Uterus (tissue), 4 donors: ENCODE data around the gene SLC22A4. TPM values are rescaled to one million over a fixed set of nuclear protein-coding genes. Genes with fewer than 3 reads are reported as not detected.

Experiments
- DNase-seq, 2 donors: peaks; one replicate each; pipeline ENCODE4 v3.0.0-alpha.2; 2019 to 2020
- H3K27ac ChIP-seq, 2 donors: fragments of 200-600 bp; sonication (generic); 1 replicate in 1 of 2; 2 replicates in 1 of 2; pipeline ENCODE4 v1.5.1; 2016 to 2018
- H3K27me3 ChIP-seq, 2 donors: fragments of 200-600 bp; sonication (generic); one replicate each; pipeline ENCODE4 v1.5.1; 2018 to 2019; ENCODE audit warnings: control low read depth in 1 of 2
- H3K36me3 ChIP-seq, 2 donors: fragments of 200-600 bp; sonication (generic); one replicate each; pipeline ENCODE4 v1.5.1; 2019; ENCODE audit warnings: control low read depth in 1 of 2
- H3K4me1 ChIP-seq, 2 donors: fragments of 200-600 bp; sonication (generic); one replicate each; pipeline ENCODE4 v1.5.1; 2018 to 2019; ENCODE audit warnings: control low read depth in 1 of 2
- H3K4me3 ChIP-seq, 2 donors: fragments of 200-600 bp; sonication (generic); 1 replicate in 1 of 2; 2 replicates in 1 of 2; pipeline ENCODE4 v1.5.1; 2018 to 2019; ENCODE audit warnings: mild to moderate bottlenecking in 1 of 2
- H3K9me3 ChIP-seq, 2 donors: fragments of 200-600 bp; sonication (generic); one replicate each; pipeline ENCODE4 v1.5.1; 2019; ENCODE audit warnings: control low read depth in 1 of 2
- CTCF ChIP-seq, 4 experiments: fragments of 200-600 bp in 2 of 4; fragments of 450-650 bp in 2 of 4; sonication (generic) in 2 of 4; IDR thresholded peaks; one replicate each; pipeline ENCODE4 v1.5.1; 2016 to 2019; ENCODE audit warnings: antibody characterized with exemption in 4 of 4, mild to moderate bottlenecking in 2 of 4, moderate library complexity in 1 of 4
- POLR2A ChIP-seq, 2 donors: fragments of 450-650 bp; IDR thresholded peaks; one replicate each; pipeline ENCODE4 v1.6.1; 2016; ENCODE audit warnings: antibody characterized with exemption in 2 of 2, mild to moderate bottlenecking in 1 of 2, moderate library complexity in 1 of 2
- intact Hi-C: fragments of 100-400 bp; cut with DNase I; formaldehyde crosslinking; loops from one replicate; pipeline ENCODE4 v1.15.1; 2023; ENCODE audit warnings: low total_unique reads
- total RNA-seq, 4 donors: library from RNA; depleted of rRNA in 3 of 4; stranded (reverse); fragments of >200 nt in 3 of 4; gene quantifications; one replicate each; pipeline versions ENCODE4 v1.1.0 to v1.2.4, GENCODE V29; 2014 to 2023
- donor health status: DM: yes; HTN: yes; CAD: no.

Gene SLC22A4
- total RNA-seq, 4 donors from 2014 or later: 0.26 to 4.5 (median 2.3) TPM

GRCh38 chr5:132342291-132343180 is 48.3 kb downstream of the SLC22A4 start:
- Histone ChIP-seq H3K27me3 (no peaks in the 10 kb centered on the region), H3K36me3 (no peaks in the 10 kb centered on the region), H3K27ac (no peak overlapping the region), H3K4me1 (no peaks in the 10 kb centered on the region), H3K4me3 (no peak overlapping the region), H3K9me3 (no peaks in the 10 kb centered on the region)
- intact Hi-C loops: no loop called here
- DNase-seq: no peak
- TF ChIP-seq POLR2A (IDR thresholded peaks at IDR 0.05) (no peak), CTCF (IDR thresholded peaks at IDR 0.05) (no peak)

GRCh38 chr5:132344775-132345514 is 50.8 kb downstream of the SLC22A4 start:
- intact Hi-C loops: no loop called here
- no peaks in the 10 kb centered on the region for H3K4me1 ChIP-seq
- no peak for DNase-seq
- TF ChIP-seq CTCF (IDR thresholded peaks at IDR 0.05) (no peak), POLR2A (IDR thresholded peaks at IDR 0.05) (no peak)
- H3K27me3 ChIP-seq: no peaks in the 10 kb centered on the region
- no peak overlapping the region for H3K27ac ChIP-seq
- no peak overlapping the region for H3K4me3 ChIP-seq
- no peaks in the 10 kb centered on the region for H3K36me3 ChIP-seq
- no peaks in the 10 kb centered on the region for H3K9me3 ChIP-seq

GRCh38 chr5:132353486-132353995 is 59.3 kb downstream of the SLC22A4 start:
- no peak for DNase-seq
- H3K36me3 ChIP-seq: no peaks in the 10 kb centered on the region
- H3K4me1 ChIP-seq: peaks cover 0 to 6% of the 10 kb centered on the region in 2 donors
- no peak for TF ChIP-seq CTCF (IDR thresholded peaks at IDR 0.05)
- TF ChIP-seq POLR2A (IDR thresholded peaks at IDR 0.05): no peak
- H3K27me3 ChIP-seq: no peaks in the 10 kb centered on the region
- no peaks in the 10 kb centered on the region for H3K9me3 ChIP-seq
- intact Hi-C loops: no loop called here
- H3K27ac ChIP-seq: no peak overlapping the region
- H3K4me3 ChIP-seq: no peak overlapping the region

- H3K27me3 ChIP-seq: no peaks in the 10 kb centered on the region
- no peaks in the 10 kb centered on the region for H3K9me3 ChIP-seq
- intact Hi-C loops: no loop called here
- DNase-seq: no peak
- TF ChIP-seq CTCF (IDR thresholded peaks at IDR 0.05): no peak
- no peak for TF ChIP-seq POLR2A (IDR thresholded peaks at IDR 0.05)
- H3K27ac ChIP-seq: no peak overlapping the region
- peaks cover 0 to 6% of the 10 kb centered on the region in 2 donors for H3K4me1 ChIP-seq
- H3K36me3 ChIP-seq: no peaks in the 10 kb centered on the region
- H3K4me3 ChIP-seq: no peak overlapping the region
These were observed 60.4 kb downstream of the SLC22A4 start for GRCh38 chr5:132354381-132355139.
